GM18867 (cell line): ENCODE measurements around the gene SULF2.

Experiments used
- ATAC-seq: cut with Tn5 transposase; IDR thresholded peaks from one replicate; pipeline ENCODE4 v1.9.1; 2021; ENCODE audit warnings: mild to moderate bottlenecking, moderate library complexity; ENCODE audit not compliant: unreplicated experiment

SULF2 gene

DNA sequence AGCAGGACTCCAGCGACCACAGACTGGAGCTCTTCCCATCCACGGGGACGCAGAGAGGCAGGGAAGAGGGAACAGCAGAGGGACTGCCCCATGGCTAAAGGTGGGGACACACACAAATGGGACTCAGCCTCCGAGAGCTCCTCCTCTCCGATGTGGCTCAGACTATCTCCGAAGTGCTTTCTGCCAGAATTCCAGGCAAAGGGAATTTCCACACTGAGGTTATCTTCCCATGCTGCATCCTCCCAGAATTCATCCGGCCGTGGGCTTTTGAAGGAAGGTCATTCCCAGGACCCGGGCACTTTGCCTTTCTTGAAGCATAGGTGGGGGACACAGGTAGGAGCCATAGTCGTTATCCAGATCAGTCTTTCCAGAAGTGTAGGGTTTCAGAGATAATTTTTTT lies 67.9 kb downstream of the SULF2 start:
- no peak for ATAC-seq

DNA sequence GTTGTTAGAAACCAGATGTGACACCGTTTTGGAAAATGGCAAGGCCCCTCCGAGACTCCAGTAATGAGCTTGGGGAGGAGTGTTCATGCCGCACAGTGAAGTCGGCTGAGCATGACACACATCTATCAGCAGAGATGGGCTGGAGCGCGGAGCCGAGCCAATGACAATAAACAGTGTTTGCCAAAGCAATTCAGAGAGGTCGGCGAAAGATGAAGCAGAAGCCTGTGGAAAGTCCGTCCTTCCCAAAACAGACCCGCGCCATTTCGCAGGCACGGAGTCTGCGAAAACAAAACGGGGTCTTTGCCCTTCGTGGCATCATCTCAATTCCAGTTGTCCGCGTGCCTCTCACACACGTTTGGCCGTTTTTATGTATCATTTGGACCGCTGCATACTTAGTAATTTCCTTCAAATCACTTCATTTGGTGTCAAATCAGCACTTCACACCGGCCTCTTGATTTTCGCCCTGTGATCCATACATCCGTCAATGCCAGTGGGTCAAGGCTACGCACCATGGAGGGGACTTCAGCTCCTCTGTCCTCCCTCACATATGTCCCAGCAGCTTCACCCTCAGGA lies 71.3 kb downstream of the SULF2 start:
- no peak for ATAC-seq

DNA sequence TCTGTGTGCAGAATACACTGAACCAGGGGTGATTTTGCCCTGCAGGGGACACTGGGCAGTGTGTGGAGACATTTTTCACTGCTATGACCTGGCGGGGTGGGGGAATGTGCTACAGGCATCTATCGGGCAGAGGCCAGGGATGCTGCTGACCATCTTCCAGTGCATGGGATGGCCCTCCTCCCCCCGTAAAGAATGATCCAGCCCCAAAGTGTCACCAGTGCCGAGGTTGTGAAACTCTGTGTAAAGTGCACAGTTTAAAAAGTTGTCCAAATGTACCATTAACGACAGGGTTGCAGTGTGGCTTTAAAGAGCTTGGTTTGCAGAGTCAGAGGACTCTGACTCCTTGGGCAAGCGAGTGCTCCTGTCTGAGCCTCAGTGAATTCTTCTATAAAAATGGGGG lies 72.1 kb downstream of the SULF2 start:
- no peak for ATAC-seq

DNA sequence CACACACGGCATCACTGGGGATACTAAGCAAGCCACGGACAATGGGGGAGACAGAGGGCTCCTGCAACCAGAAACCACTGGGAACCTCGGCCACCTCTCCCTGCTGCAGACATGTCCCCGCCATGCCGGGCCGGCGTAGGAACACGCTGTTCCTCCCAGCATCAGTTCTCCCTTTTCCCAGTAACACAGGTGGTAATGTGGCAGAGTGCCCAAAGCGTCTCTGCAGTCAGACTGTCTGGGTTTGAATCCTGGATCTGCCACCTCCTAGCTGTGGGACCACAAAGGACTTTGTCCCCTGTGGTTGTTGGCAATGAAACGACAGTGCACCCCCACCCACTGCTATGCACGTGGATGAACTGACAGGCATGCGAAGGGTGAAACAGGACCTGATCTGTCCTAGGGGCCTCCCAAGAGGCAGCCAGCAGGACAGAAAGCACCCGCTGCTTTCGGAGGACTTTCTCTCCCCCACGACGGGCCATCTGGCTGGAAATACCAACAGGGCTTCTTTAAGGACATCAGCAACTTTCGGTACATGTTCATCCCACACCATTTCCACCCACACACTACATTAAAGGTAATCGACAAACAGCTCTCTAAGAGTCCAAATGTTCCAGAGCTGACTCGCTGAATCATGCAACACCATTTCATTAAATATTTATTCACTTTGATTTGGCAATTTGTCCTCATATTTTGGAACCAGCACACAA lies 74.1 kb downstream of the SULF2 start:
- ATAC-seq = no peak

DNA sequence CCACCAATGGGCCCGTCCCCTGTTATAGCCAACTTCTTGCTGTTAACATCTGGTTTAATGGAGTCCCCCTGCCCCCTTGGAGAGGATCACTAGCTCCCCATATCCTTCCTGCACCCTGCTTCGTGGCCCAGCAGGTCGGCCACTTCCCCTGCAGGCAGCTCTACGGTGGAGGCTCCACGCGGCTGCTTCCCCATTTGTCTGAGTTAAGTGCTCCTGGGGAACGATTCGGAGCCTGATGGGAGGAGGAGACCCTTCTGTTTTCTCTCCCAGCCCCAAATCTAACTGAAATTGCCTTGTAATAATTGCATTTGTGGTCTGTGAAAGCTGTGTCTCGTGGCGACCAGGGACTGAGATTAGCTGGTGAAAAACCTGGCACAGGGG lies 74.6 kb downstream of the SULF2 start:
- ATAC-seq = no peak

DNA sequence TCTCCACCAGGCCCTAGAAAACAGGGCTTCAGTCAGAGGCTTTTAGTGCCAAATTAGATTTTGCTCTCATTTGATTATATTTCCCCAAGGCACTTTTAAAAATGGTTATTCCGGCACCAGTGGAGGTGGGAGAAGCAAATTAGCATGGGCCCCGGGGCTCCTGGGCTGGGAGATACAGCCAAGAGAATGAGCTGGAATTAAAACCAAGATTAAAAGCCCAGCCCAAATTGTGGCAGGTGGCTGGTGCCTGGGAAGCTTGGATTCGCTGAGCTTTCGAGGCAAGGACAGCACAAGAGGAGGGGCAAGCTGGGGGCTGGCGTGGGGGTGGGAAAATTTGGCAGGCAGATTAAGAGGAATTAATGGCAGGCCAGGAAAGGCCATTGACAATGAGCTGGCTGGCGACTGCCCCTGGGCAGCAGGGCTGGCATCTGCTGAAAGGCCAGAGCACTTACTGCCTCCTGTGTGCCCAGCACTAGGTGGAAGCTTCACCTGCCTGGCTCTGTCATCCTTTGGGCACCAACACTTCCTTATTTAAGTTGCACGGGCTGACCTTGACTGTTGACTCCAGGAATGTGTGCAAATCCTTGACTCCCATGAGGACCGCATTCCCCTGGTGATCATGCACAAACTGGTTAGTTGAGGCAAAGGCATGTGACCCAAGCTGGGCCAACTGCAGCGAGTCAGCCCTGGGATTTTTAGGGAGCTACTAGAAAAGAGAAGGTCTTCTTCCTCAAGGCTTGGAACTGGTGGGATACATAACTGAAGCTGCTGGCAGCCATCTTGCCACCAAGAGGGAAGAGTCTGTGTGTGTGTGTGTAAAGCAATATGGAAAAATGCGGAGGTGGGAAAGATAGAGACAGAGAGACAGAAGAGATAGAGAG lies 76.1 kb downstream of the SULF2 start:
- no peak for ATAC-seq

DNA sequence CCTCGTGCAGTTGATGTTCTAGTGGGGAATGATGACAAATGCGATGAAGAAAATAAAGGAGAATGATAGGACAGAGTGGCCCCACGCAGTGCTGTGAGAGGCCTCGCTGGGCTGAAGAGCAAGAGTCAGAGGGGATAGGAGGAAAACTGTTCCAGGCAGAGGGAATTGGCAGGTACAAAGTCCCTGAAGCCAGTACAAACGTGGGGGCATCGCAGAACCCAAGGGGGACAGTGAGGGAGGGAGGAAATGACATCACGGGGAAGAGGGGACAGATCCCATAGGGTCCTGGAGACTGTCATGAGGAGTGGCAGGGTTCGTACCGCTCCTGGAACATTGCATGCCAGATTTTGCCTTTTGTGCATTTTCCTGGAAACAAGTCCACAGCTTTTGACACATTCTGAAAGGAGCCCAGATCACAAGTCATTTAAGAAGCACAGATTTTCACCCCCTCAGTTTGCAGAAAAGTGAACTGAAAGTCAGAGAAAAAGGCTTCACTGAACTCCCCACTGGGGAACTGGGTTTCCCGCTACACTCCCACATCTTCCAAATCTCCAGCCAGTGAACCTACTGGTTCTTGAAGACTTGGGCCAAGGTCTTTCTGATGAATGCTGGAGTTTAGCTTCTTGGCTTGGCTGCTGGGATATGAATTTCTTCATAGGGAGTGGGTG lies 77.0 kb downstream of the SULF2 start:
- no peak for ATAC-seq

DNA sequence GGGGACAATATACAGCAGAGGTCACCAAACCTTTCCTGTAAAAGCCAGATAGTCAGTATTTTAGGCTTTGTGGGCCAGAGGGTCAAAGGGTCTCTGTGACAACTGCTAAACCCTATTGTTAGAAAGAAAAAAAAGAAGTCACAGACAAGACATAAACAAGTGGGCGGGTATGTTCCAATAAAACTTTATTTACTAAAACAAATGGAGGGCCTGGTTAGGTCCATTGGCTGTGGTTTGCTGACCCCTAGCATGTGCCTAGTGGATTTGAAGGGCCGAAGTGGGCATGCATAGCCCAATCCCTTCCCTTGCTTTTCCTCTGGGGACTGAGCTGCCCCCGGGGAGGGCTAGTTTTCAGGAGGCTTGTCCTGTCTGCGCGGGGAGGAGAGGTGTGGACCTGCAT lies 78.9 kb downstream of the SULF2 start:
- ATAC-seq = no peak

DNA sequence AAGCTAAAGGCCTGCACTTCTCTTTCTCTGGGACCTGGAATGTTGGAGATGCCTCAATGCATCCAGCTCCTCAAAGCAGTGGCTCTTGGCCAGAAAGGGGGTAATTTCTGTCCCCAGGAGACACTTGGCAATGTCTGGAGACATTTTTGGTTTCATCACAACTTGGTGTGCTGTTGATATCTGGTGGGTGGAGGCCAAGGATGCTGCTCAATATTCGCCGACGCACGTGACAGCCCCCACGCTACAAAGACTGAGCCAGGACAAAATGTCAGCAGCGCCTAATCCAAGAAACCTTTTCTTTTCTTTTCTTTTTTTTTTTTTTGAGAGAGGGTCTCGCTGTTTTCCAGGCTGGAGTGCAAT lies 79.8 kb downstream of the SULF2 start:
- no peak for ATAC-seq

DNA sequence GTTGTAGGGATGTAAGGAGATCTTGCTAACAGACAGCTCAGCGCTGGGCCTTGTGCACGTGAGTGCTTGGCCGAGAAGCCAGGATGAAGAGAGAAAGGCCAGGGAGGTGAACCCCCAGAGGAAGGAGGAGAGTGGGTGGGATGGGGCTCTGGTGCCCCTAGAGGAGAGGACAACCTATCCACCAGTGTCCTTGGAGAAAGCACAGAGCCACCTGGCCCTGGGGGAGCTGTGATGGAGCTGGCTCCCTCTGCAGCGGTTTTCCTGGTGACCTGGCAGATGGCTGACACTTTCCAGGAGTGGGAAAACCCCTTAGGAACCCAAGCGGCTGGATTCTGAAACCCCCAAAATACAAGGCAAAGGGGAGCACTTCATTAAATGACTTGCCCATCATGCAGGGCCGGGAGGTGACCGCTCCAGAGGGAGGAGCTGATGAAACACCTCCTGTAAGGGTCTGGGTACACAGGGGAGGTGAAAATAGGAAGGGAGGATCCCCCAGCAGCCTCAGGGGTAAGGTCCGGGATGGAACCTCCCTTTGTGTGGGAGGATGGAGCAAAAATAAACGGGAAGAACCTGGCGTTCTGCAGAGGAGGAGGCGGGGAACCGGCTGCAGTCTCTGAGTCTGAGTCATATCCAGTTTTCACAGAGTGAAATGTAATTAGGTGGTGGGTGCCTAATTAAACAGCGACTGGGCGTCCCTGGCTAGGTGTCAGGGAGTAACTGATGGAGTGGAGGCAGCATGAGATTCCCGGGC lies 80.4 kb downstream of the SULF2 start:
- no peak for ATAC-seq

DNA sequence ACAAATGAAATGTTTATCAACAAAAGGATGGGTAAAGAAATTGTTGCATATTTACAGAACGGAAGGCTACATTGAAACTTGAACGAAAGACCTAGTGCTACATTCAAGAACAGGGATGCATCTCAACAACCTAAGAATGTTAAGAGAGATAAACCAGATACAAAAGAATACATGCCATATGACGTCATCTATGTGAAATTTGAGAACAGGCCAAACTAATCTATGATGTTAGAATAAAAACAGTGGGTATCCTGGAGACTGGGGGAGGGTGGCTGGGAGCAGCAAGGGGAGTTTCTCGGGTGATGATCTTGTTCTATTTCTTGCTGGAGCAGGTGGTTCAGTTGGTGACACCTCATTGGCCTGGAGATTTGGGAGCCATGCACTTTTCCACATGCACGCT lies 81.5 kb downstream of the SULF2 start:
- ATAC-seq = no peak

DNA sequence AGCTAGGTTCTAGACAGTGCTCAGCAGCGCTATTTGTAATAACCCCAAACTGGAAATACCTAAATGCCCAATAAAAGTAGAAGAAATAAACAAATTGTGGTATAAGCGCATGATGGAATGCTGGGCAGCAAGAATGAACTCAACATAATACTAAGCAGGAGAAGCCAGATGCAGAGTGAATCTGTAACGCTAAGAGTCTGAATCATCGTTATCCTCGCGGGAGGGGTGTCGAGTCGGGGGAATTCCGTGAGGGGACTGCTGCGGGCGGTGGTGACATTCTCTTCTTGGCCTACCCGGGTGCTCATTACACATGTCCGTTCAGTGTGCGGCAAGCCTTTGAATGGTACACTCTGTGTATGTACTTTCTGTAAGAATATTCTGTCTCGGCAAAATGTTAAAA lies 83.7 kb downstream of the SULF2 start:
- no peak for ATAC-seq

DNA sequence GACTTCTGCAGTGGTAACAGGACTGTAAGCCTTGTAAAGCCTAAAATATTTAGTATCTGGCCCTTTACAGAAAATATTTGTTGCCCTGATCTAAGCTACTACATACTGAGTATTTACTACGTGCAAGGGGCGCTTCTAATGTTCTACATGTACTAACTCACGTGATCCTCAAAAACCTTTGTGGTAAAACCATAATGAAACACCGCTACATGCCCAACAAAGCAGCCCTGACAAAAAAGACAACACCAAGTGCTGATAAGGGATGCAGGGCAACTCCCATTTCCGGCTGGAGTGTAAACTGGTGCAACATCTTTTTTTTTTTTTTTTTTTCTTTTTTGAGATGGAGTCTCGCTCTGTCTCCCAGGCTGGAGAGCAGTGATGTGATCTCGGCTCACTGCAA lies 85.0 kb downstream of the SULF2 start:
- no peak for ATAC-seq

DNA sequence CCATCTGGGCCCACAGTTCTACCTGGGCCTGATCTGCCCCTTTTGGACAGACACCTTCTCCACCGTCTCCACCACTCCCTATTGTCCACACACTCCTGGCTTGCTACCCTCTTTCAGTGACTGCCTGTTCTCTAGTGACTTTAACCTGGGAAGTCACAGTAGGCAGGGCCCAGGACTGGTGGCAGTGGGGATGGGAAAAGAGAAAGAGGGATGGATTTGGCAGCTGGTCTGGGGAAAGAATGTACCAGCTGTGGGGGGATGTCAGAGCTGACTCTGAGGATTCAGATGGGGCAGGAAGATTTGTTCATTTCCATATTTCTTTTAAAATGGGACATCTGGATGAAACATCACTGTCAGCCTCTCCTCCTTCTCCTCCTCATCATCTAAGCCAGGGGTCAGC lies 85.5 kb downstream of the SULF2 start:
- ATAC-seq = no peak

DNA sequence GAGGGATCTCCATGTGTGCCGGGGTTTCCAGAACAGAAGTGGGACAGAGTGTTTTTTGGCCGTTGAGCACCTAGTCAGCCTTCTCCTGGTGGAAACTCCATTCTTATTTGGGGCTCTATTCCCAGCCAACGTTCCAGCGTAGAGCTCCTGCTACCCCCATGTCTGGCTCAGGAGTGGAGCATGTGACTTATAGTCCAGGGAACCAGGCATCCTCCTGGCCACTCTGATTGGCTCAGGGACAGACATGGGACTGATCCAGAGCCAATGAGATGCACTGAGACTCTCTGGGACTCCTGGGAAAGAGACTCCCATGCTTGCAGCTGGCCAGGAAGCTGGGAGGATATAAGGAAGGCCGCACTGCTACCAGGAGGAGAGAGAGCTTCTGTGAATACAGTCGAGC lies 87.1 kb downstream of the SULF2 start:
- ATAC-seq = no peak

DNA sequence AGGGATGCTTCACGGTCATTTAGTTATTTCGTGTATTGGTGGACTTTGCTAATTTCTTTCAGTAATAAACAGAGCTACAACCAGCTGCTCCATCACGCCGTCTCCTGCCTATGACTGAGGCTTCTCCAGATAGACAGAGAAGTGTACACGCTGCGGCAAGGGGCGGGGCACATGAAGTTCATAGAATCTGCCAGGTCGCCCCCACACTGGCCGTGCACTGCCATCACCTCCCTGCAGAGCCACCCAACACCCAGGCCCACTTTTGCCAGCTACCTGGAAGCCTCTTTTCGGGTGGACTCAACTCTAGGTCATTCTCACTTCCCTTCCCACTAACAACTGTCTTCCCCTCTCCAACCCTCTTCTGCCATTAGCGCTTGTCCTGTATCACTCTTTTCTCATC lies 88.4 kb downstream of the SULF2 start:
- no peak for ATAC-seq

DNA sequence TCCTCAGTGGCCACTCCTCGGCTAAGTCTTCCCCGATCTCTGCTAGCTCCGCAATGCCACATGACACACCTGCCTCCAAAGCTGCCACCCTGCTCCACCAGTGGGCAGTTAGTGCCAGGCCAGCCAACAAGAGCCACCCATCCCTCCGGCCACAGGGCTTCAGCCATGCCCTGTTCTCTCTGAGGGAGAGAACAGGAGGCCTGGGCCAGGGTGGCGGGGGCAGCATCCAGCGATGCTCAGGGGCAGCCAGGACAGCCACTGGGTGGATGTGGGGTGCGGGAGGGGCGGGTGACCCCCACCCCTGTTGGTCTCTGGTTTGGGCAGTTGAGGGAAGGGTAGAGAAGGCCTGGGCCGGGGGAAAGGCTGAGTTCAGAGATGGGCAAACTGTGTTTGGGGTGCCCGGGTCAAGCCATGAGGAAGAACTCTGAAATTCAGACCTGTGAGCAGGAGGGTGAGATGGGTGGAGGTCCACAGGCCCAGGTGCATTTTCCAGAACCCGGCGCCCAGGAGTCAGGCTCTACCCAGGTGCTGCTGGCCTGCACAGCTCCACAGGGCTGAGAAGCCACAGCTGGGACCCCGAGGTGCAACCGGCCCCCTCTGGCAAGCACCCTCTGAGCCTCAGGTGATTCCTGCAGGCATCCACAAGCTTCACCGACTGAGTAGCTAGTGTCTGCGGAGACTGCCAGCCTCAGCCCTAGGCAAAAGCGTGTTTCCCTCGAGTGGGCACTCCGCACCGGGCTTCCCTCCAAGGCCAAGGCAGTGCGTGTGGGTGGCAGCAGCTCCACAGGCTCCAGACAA lies 91.1 kb downstream of the SULF2 start:
- no peak for ATAC-seq

DNA sequence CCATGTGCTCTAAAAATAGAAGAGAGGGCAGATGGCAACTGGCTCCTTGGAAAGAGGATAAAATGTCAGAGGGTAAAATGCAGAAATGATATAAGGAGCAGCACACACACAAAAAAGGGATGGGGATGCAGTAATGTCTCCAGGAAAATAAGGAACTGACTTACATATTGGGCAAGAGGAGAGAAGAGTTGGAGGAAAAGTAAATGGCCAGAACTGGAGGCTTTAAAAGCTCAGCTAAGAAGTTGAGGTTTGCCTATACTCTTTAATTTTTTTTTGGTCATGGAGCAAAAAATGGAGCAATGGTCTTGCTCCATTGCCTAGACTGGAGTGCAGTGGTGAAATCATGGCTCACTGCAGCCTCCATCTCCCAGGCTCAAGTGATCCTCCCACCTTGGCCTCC lies 93.7 kb downstream of the SULF2 start:
- no peak for ATAC-seq

DNA sequence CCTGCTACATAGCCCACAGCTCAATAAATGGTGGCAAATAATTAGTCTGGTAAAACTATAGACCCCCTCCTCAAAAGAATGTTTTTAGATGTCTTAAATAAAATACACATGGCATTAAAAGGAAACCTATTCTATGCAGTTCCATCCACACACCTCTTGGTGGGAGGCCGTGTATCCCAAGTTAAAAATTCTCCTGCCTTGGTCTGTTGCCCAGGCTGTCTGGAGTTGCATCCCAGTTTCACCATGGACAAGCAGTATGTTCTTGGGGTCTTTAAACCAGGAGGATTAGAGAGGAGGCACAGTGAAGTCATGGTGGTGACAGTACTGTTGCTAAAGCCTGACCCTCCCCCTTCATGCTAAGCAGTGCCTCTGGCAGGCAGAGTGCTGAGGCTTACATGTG lies 95.5 kb downstream of the SULF2 start:
- no peak for ATAC-seq
